WTC11 (cell line): ENCODE results near the gene YWHAQ. TPM values are rescaled to one million over a fixed set of nuclear protein-coding genes. Genes with fewer than 3 reads are reported as not detected.

Experiments
- ATAC-seq: fragments of 200-7000 bp; cut with Tn5 transposase; 2 replicates; pipeline ENCODE4 v1.10.0; 2021; ENCODE audit warnings: mild to moderate bottlenecking, moderate library complexity
- CTCF ChIA-PET: fragments of 300-600 bp; sonication (Branson Sonifier 250); formaldehyde crosslinking; loops from one replicate; lab custom pipeline; 2021; ENCODE audit warnings: antibody characterized with exemption; lab: Charles Lee
- POLR2A ChIA-PET: fragments of 350-600 bp; sonication (Branson Sonifier 250); formaldehyde crosslinking; loops from one replicate; lab custom pipeline; 2021; ENCODE audit warnings: antibody characterized with exemption; lab: Charles Lee
- DNase-seq: peaks from one replicate; pipeline ENCODE4 v3.0.0; 2021; ENCODE audit warnings: low spot score
- H3K27ac Mint-ChIP-seq: 2 replicates; pipeline ENCODE4 v1.8.0; 2021; ENCODE audit warnings: mixed read lengths
- H3K27me3 Mint-ChIP-seq: 2 replicates; pipeline ENCODE4 v1.8.0; 2021; ENCODE audit warnings: low read depth, mild to moderate bottlenecking, moderate library complexity, mixed read lengths
- H3K36me3 Mint-ChIP-seq: 2 replicates; pipeline ENCODE4 v1.8.0; 2021; ENCODE audit warnings: mixed read lengths
- H3K4me1 Mint-ChIP-seq: 2 replicates; pipeline ENCODE4 v1.8.0; 2022; ENCODE audit warnings: mixed read lengths
- H3K4me3 Mint-ChIP-seq: 2 replicates; pipeline ENCODE4 v1.8.0; 2021; ENCODE audit warnings: mild to moderate bottlenecking, moderate library complexity, mixed read lengths
- H3K9me3 Mint-ChIP-seq: 2 replicates; pipeline ENCODE4 v1.8.0; 2021; ENCODE audit warnings: mixed read lengths
- ELF4 ChIP-seq: sonication (generic); formaldehyde crosslinking; IDR thresholded peaks from 2 replicates; pipeline ENCODE4 v1.8.1; 2022; ENCODE audit warnings: low read depth, mild to moderate bottlenecking, moderate library complexity, missing genetic modification reagents
- GABPB1 ChIP-seq: sonication (generic); formaldehyde crosslinking; IDR thresholded peaks from 2 replicates; pipeline ENCODE4 v1.8.1; 2023; ENCODE audit warnings: mild to moderate bottlenecking, missing genetic modification reagents
- GRHL2 ChIP-seq: fragments of 250-450 bp; sonication (Bioruptor Pico); IDR thresholded peaks from 2 replicates; pipeline ENCODE4 v1.8.0; 2022; ENCODE audit warnings: mild to moderate bottlenecking, moderate library complexity; ENCODE audit not compliant: insufficient replicate concordance, severe bottlenecking
- JAZF1 ChIP-seq: fragments of 250-450 bp; sonication (Bioruptor Pico); IDR thresholded peaks from 2 replicates; pipeline ENCODE4 v1.9.0; 2021; ENCODE audit warnings: moderate library complexity, mild to moderate bottlenecking, inconsistent platforms
- MYBL2 ChIP-seq: sonication (generic); formaldehyde crosslinking; IDR thresholded peaks from 2 replicates; pipeline ENCODE4 v1.8.1; 2023; ENCODE audit warnings: mild to moderate bottlenecking, moderate library complexity, missing genetic modification reagents
- NFATC4 ChIP-seq: fragments of 250-450 bp; sonication (Bioruptor Pico); IDR thresholded peaks from 2 replicates; pipeline ENCODE4 v1.9.0; 2021; ENCODE audit warnings: mild to moderate bottlenecking
- NFYB ChIP-seq: sonication (generic); formaldehyde crosslinking; conservative IDR thresholded peaks from 2 replicates; pipeline ENCODE4 v1.8.0; 2022; ENCODE audit warnings: low read depth, missing genetic modification reagents
- NR1H2 ChIP-seq: sonication (generic); formaldehyde crosslinking; IDR thresholded peaks from 2 replicates; pipeline ENCODE4 v1.9.0; 2021; ENCODE audit warnings: mild to moderate bottlenecking, moderate library complexity, missing genetic modification reagents
- NR2C2 ChIP-seq: sonication (generic); formaldehyde crosslinking; IDR thresholded peaks from 2 replicates; pipeline ENCODE4 v1.8.0; 2022; ENCODE audit warnings: mild to moderate bottlenecking, missing genetic modification reagents
- OVOL2 ChIP-seq: fragments of 250-450 bp; sonication (Bioruptor Pico); IDR thresholded peaks from 2 replicates; pipeline ENCODE4 v1.9.0; 2021; ENCODE audit warnings: mild to moderate bottlenecking, borderline replicate concordance
- RORB ChIP-seq: fragments of 250-450 bp; sonication (Bioruptor Pico); IDR thresholded peaks from 2 replicates; pipeline ENCODE4 v1.9.0; 2021; ENCODE audit warnings: mild to moderate bottlenecking
- SOX15 ChIP-seq: fragments of 250-450 bp; sonication (Bioruptor Pico); IDR thresholded peaks from 2 replicates; pipeline ENCODE4 v1.9.0; 2021; ENCODE audit warnings: mild to moderate bottlenecking
- TCF7 ChIP-seq: sonication (generic); formaldehyde crosslinking; IDR thresholded peaks from 2 replicates; pipeline ENCODE4 v1.8.0; 2022; ENCODE audit warnings: mild to moderate bottlenecking, low read depth, missing genetic modification reagents, moderate library complexity
- ZNF671 ChIP-seq: fragments of 250-450 bp; sonication (Bioruptor Pico); IDR thresholded peaks from 2 replicates; pipeline ENCODE4 v1.8.0; 2021; ENCODE audit warnings: mild to moderate bottlenecking
- total RNA-seq: library from RNA; stranded (reverse); gene quantifications from 3 replicates; pipeline ENCODE4 v1.2.3, GENCODE V29; 2021
- TF ChIP-seq, protein P1 (sequence below): sonication (generic); formaldehyde crosslinking; IDR thresholded peaks from 2 replicates; pipeline ENCODE4 v1.8.1; 2022; ENCODE audit warnings: low read depth, mild to moderate bottlenecking, moderate library complexity, missing genetic modification reagents, borderline replicate concordance
- TF ChIP-seq, protein P2 (sequence below): sonication (generic); formaldehyde crosslinking; IDR thresholded peaks from 2 replicates; pipeline ENCODE4 v1.8.1; 2023; ENCODE audit warnings: mild to moderate bottlenecking, moderate library complexity, missing genetic modification reagents

YWHAQ gene
- total RNA-seq, 1 experiment from 2014 or later, result 395 TPM

DNA sequence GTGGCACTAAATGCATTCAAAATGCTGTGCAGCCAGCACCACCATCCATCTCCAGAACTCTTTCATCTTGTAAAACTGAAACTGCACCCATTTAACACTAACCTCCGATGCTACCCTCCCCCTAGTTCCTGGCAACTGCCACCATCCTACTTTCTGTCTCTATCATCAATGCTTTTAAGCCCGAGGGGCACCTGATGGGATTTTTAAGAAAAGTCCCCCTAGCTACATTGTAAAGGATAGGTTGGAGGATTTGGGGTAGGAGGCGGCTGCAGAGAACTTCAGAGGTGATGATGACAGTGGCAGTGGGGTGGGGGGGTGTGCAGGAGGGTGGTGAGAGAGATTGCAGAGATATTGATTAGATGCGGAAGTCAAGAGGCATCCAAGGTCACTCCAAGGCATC is 10.8 kb upstream of the YWHAQ start:
- CTCF ChIA-PET, result no interaction called here
- Mint-ChIP-seq H3K4me1 (0 out of 2 replicates have a peak, but pooled peaks cover 6% of the 10 kb centered on the region), H3K27ac (no peak overlapping the region), H3K27me3 (peaks cover 6% of the 10 kb centered on the region), H3K9me3 (no peaks in the 10 kb centered on the region), H3K36me3 (no peaks in the 10 kb centered on the region), H3K4me3 (no peak overlapping the region)
- DNase-seq (no peak), ATAC-seq (no peak)
- POLR2A ChIA-PET, result no interaction called here
- TF ChIP-seq MYBL2 (CRISPR knock-in tag) (no peak), ZNF671 (CRISPR knock-in tag) (no peak), NFYB (CRISPR knock-in tag) (no peak), OVOL2 (no peak)
- TF ChIP-seq, all 79 proteins: peak for 0

DNA sequence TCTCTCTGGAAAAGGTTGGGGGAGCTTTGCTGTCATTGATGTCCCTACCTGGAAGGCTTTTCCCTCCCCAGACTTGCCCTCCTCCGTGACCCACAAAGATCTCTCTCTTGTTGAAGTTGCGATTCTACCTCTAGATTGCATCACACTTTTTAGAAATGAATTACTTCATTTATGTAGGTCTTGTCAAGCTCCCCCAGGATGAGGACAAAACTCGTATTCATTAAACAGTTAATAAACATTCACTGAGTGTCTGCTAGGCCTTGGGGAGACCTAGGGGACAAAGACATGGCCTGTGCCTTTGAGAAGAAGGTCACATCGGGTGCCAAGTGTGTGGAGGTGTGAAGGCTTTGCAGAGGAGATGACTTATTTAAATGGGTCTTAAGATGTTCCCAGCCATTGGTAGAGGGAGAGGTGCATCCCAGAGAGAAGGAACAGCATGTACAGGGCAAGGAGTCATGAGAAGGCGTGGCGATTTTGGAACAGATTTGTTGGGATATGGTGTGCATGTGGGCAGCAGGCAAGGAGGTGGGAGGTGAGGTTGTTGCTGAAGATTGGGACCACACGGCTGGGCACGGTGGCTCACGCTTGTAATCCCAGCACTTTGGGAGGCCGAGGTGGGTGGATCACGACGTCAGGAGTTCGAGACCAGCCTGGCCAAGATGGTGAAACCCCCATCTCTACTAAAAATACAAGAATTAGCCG is 9.8 kb upstream of the YWHAQ start:
- DNase-seq (no peak), ATAC-seq (no peak)
- H3K9me3 Mint-ChIP-seq, result no peaks in the 10 kb centered on the region
- H3K27ac Mint-ChIP-seq, result no peak overlapping the region
- POLR2A ChIA-PET, result no interaction called here
- no peak overlapping the region for H3K4me3 Mint-ChIP-seq
- H3K36me3 Mint-ChIP-seq, result no peaks in the 10 kb centered on the region
- CTCF ChIA-PET, result no interaction called here
- H3K4me1 Mint-ChIP-seq, result 0 out of 2 replicates have a peak, but pooled peaks cover 6% of the 10 kb centered on the region
- TF ChIP-seq GRHL2 (CRISPR knock-in tag) (no peak), GABPB1 (CRISPR knock-in tag) (peak; percentile 54; the same call in 1 of the 2 replicates)
- H3K27me3 Mint-ChIP-seq, result peaks cover 6% of the 10 kb centered on the region

DNA sequence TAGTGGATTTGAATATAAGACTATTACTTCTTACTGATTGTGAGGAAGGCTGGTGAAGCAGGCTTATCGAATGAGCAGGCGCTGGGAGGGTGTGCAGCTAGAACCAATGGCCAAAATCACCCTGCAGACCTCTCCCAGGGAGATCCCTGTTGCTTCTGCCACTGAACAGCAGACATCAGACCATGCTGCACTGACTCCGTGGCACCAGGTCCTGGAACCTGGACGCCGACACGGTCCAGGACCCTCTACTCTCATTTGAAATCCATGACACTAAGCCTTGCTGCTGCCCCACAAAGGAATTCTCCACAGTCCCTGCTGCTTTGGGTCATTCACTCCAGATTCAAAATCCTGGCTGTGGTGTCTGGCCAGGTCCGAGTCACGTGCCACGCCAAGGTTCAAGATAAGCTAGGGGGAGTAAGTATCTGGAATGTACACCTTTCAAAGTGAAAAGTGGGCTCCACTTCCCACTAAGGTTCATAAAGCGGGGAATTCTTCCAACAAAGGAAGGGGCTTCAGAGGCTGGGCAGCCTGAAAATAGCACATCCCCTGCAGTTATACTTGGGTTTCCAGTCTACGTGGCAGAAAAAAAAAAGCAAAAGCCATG is 9.0 kb upstream of the YWHAQ start:
- ATAC-seq (no peak), DNase-seq (no peak)
- Mint-ChIP-seq H3K4me3 (no peak overlapping the region), H3K4me1 (0 out of 2 replicates have a peak, but pooled peaks cover 6% of the 10 kb centered on the region), H3K27me3 (peaks cover 6% of the 10 kb centered on the region)
- TF ChIP-seq SOX15 (CRISPR knock-in tag), result no peak
- TF ChIP-seq ELF4 (CRISPR knock-in tag), result no peak
- TF ChIP-seq TCF7 (CRISPR knock-in tag), result no peak
- TF ChIP-seq, protein P1, sequence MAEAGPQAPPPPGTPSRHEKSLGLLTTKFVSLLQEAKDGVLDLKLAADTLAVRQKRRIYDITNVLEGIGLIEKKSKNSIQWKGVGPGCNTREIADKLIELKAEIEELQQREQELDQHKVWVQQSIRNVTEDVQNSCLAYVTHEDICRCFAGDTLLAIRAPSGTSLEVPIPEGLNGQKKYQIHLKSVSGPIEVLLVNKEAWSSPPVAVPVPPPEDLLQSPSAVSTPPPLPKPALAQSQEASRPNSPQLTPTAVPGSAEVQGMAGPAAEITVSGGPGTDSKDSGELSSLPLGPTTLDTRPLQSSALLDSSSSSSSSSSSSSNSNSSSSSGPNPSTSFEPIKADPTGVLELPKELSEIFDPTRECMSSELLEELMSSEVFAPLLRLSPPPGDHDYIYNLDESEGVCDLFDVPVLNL (CRISPR knock-in tag), result no peak
- no peak for TF ChIP-seq NR2C2
- no peak for TF ChIP-seq NFATC4 (CRISPR knock-in tag)
- TF ChIP-seq, protein P2, sequence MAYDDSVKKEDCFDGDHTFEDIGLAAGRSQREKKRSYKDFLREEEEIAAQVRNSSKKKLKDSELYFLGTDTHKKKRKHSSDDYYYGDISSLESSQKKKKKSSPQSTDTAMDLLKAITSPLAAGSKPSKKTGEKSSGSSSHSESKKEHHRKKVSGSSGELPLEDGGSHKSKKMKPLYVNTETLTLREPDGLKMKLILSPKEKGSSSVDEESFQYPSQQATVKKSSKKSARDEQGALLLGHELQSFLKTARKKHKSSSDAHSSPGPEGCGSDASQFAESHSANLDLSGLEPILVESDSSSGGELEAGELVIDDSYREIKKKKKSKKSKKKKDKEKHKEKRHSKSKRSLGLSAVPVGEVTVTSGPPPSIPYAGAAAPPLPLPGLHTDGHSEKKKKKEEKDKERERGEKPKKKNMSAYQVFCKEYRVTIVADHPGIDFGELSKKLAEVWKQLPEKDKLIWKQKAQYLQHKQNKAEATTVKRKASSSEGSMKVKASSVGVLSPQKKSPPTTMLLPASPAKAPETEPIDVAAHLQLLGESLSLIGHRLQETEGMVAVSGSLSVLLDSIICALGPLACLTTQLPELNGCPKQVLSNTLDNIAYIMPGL (CRISPR knock-in tag), result no peak
- TF ChIP-seq JAZF1 (CRISPR knock-in tag), result no peak
- no peak for TF ChIP-seq NR1H2 (CRISPR knock-in tag)
- TF ChIP-seq RORB (CRISPR knock-in tag), result no peak
- TF ChIP-seq, all 79 proteins: peak for 0
- H3K27ac Mint-ChIP-seq, result no peak overlapping the region
- no peaks in the 10 kb centered on the region for H3K9me3 Mint-ChIP-seq
- ChIA-PET CTCF (interaction anchor here (1.2 kb wide), 1 partner anchor 160 kb away, joined by 3 read pairs; no protein-coding TSS in a partner anchor), POLR2A (interaction anchor here (1.7 kb wide), 1 partner anchor 9 kb away, joined by 7 read pairs; the partner anchor contains the start of gene YWHAQ)
- no peaks in the 10 kb centered on the region for H3K36me3 Mint-ChIP-seq
